PC-9 (cell line): ENCODE measurements around the gene MARCHF11. TPM values are rescaled to one million over a fixed set of nuclear protein-coding genes. Genes with fewer than 3 reads are reported as not detected.

Experiments
- BruUV-seq: library from RNA; stranded (reverse); fragments of 400-500 nt; replicated peaks from 2 replicates; lab custom pipeline; 2021; lab: Mats Ljungman, UMichigan
- CTCF ChIA-PET: fragments of 300-600 bp; sonication (Branson Sonifier 250); formaldehyde crosslinking; loops from one replicate; lab custom pipeline; 2022; ENCODE audit warnings: antibody characterized with exemption; lab: Charles Lee
- POLR2A ChIA-PET: fragments of 300-600 bp; sonication (Branson Sonifier 250); formaldehyde crosslinking; loops from one replicate; lab custom pipeline; 2022; ENCODE audit warnings: antibody characterized with exemption; ENCODE audit not compliant: unreplicated experiment; lab: Charles Lee
- DNase-seq, 2 experiments: peaks; one replicate each; pipeline versions ENCODE4 v3.0.0 to v3.0.0-alpha.2; 2015 to 2022; ENCODE audit warnings: mixed read lengths in 1 of 2
- H2AFZ ChIP-seq: fragments of 200-600 bp; sonication (generic); 2 replicates; pipeline ENCODE4 v1.8.1; 2017; ENCODE audit warnings: antibody characterized with exemption
- H3F3A ChIP-seq: fragments of 200-600 bp; sonication (generic); 2 replicates; pipeline ENCODE4 v1.8.1; 2017; ENCODE audit warnings: antibody characterized with exemption, mild to moderate bottlenecking, low read depth; ENCODE audit not compliant: insufficient read depth
- H3K27ac ChIP-seq: fragments of 200-600 bp; sonication (generic); 2 replicates; pipeline ENCODE4 v1.6.1; 2016; ENCODE audit warnings: mixed run types
- H3K27me3 ChIP-seq: fragments of 200-600 bp; sonication (generic); 2 replicates; pipeline ENCODE4 v1.6.1; 2016; ENCODE audit warnings: low read depth, mixed run types; ENCODE audit not compliant: insufficient read depth
- H3K36me3 ChIP-seq: fragments of 200-600 bp; sonication (generic); 2 replicates; pipeline ENCODE4 v1.6.1; 2016; ENCODE audit warnings: low read depth, mixed run types
- H3K4me1 ChIP-seq: fragments of 200-600 bp; sonication (generic); replicated peaks from 2 replicates; pipeline ENCODE4 v1.6.1; 2016; ENCODE audit warnings: mixed run types; ENCODE audit not compliant: insufficient read depth
- H3K4me2 ChIP-seq: fragments of 200-600 bp; sonication (generic); 2 replicates; pipeline ENCODE4 v1.6.1; 2017; ENCODE audit warnings: mixed run types
- H3K4me3 ChIP-seq: fragments of 200-600 bp; sonication (generic); 2 replicates; pipeline ENCODE4 v1.6.1; 2016; ENCODE audit warnings: mixed run types
- H3K79me2 ChIP-seq: fragments of 200-600 bp; sonication (generic); 2 replicates; pipeline ENCODE4 v1.6.1; 2017; ENCODE audit warnings: low read depth, mixed run types
- H3K9me2 ChIP-seq: fragments of 200-600 bp; sonication (generic); 2 replicates; pipeline ENCODE4 v1.8.1; 2017; ENCODE audit warnings: mild to moderate bottlenecking; ENCODE audit not compliant: insufficient read depth
- H3K9me3 ChIP-seq: fragments of 200-600 bp; sonication (generic); 2 replicates; pipeline ENCODE4 v1.8.1; 2016; ENCODE audit warnings: low read depth; ENCODE audit not compliant: insufficient read depth
- H4K20me1 ChIP-seq: fragments of 200-600 bp; sonication (generic); 2 replicates; pipeline ENCODE4 v1.8.1; 2017; ENCODE audit not compliant: insufficient read depth
- CTCF ChIP-seq: fragments of 200-600 bp; sonication (generic); conservative IDR thresholded peaks from 2 replicates; pipeline ENCODE4 v1.6.1; 2017; ENCODE audit warnings: mixed run types, antibody characterized with exemption, mild to moderate bottlenecking, moderate library complexity
- EZH2 ChIP-seq: fragments of 200-600 bp; sonication (generic); IDR thresholded peaks from 2 replicates; pipeline ENCODE4 v1.8.0; 2017; ENCODE audit warnings: antibody characterized with exemption, low read depth
- intact Hi-C: fragments of 100-400 bp; cut with micrococcal nuclease; formaldehyde crosslinking; loops from one replicate; pipeline ENCODE4 v1.10.0; 2022; ENCODE audit not compliant: unreplicated experiment
- total RNA-seq: library from RNA; stranded (reverse); gene quantifications from 2 replicates; pipeline ENCODE4 v1.2.3, GENCODE V29; 2021

MARCHF11 gene
- total RNA-seq, 1 experiment from 2014 or later = not detected

GRCh38 chr5:16147179-16147900 lies 32.3 kb downstream of the MARCHF11 start:
- Histone ChIP-seq H2AFZ (no peak overlapping the region), H3K4me3 (no peak overlapping the region), H3K9me3 (no peaks in the 10 kb centered on the region), H3K4me2 (no peak overlapping the region), H3K9me2 (no peaks in the 10 kb centered on the region), H3K27ac (no peak overlapping the region), H3K36me3 (no peaks in the 10 kb centered on the region), H4K20me1 (no peaks in the 10 kb centered on the region), H3K79me2 (no peaks in the 10 kb centered on the region), H3F3A (no peaks in the 10 kb centered on the region), H3K27me3 (peaks cover 8% of the 10 kb centered on the region), H3K4me1 (no peaks in the 10 kb centered on the region)
- intact Hi-C loops = no loop called here
- BruUV-seq = no TSS peak
- POLR2A ChIA-PET = no interaction called here
- CTCF ChIA-PET = no interaction called here
- no peak for TF ChIP-seq CTCF
- TF ChIP-seq EZH2 = no peak
- no peak for DNase-seq

- no peak for DNase-seq
- BruUV-seq = no TSS peak
- Histone ChIP-seq H3F3A (no peaks in the 10 kb centered on the region), H3K79me2 (no peaks in the 10 kb centered on the region), H3K4me1 (no peaks in the 10 kb centered on the region), H3K9me3 (no peaks in the 10 kb centered on the region), H3K4me3 (no peak overlapping the region), H4K20me1 (no peaks in the 10 kb centered on the region), H3K4me2 (no peak overlapping the region), H3K27ac (no peak overlapping the region), H2AFZ (no peak overlapping the region), H3K36me3 (no peaks in the 10 kb centered on the region), H3K9me2 (no peaks in the 10 kb centered on the region; the same call in 1 of the 2 replicates), H3K27me3 (peaks cover 13% of the 10 kb centered on the region)
- TF ChIP-seq CTCF = no peak
- TF ChIP-seq EZH2 = no peak
- ChIA-PET CTCF (no interaction called here), POLR2A (no interaction called here)
- intact Hi-C loops = no loop called here
These were observed 35.2 kb downstream of the MARCHF11 start for GRCh38 chr5:16144416-16144815.

GRCh38 chr5:16143361-16144049 lies 36.1 kb downstream of the MARCHF11 start:
- H2AFZ ChIP-seq = no peak overlapping the region
- no peaks in the 10 kb centered on the region for H3K79me2 ChIP-seq
- ChIA-PET POLR2A (no interaction called here), CTCF (no interaction called here)
- intact Hi-C loops = no loop called here
- H3K4me2 ChIP-seq = no peak overlapping the region
- H3K4me1 ChIP-seq = no peaks in the 10 kb centered on the region
- no peaks in the 10 kb centered on the region for H3K36me3 ChIP-seq
- TF ChIP-seq EZH2 = no peak
- no peak for TF ChIP-seq CTCF
- H3F3A ChIP-seq = no peaks in the 10 kb centered on the region
- BruUV-seq = no TSS peak
- no peaks in the 10 kb centered on the region for H4K20me1 ChIP-seq
- no peak for DNase-seq
- no peaks in the 10 kb centered on the region; the same call in 1 of the 2 replicates for H3K9me2 ChIP-seq
- no peaks in the 10 kb centered on the region for H3K9me3 ChIP-seq
- H3K4me3 ChIP-seq = no peak overlapping the region
- no peak overlapping the region for H3K27ac ChIP-seq
- H3K27me3 ChIP-seq = peaks cover 13% of the 10 kb centered on the region
